LHCN-M2 (cell line): Measurements from ENCODE around the gene PDE10A. TPM values are rescaled to one million over a fixed set of nuclear protein-coding genes. Genes with fewer than 3 reads are reported as not detected.

ENCODE experiments used
- DNase-seq: peaks from one replicate; pipeline ENCODE4 v3.0.0-alpha.2; 2012; ENCODE audit warnings: low read depth
- polyA plus RNA-seq: library from polyadenylated mRNA; unstranded; fragments of >200 nt; gene quantifications from one replicate; pipeline ENCODE4 v1.2.1, GENCODE V29; 2012; ENCODE audit warnings: missing spikeins
- total RNA-seq: library from RNA; depleted of rRNA; stranded (reverse); fragments of >200 nt; gene quantifications from 2 replicates; pipeline ENCODE4 v1.2.3, GENCODE V29; 2014; rRNA removed

PDE10A gene
- total RNA-seq: 17.9 and 21.6 TPM in 2 replicates
- 9.1 TPM for polyA plus RNA-seq

- peak; percentile 73 for DNase-seq
These were observed at the start of gene PDE10A for GRCh38 chr6:165662749-165663376. Gene PDE10A, minus strand, starts transcription at chr6:165663241. Its CDS starts 430 bp downstream, at chr6:165662811.

GRCh38 chr6:165708985-165709576, 46.0 kb upstream of the PDE10A start:
- no peak for DNase-seq

- DNase-seq: no peak
These were observed 44.2 kb upstream of the PDE10A start for GRCh38 chr6:165707067-165707853.

GRCh38 chr6:165705941-165706340, 42.9 kb upstream of the PDE10A start:
- DNase-seq: no peak

GRCh38 chr6:165704045-165704748, 41.2 kb upstream of the PDE10A start:
- no peak for DNase-seq

- DNase-seq: no peak
These were observed 39.6 kb upstream of the PDE10A start for GRCh38 chr6:165702669-165703068.

- DNase-seq: no peak
These were observed 38.7 kb upstream of the PDE10A start for GRCh38 chr6:165701564-165702354.

- DNase-seq: no peak
These were observed 38.0 kb upstream of the PDE10A start for GRCh38 chr6:165701005-165701404.

- no peak for DNase-seq
These were observed 35.8 kb upstream of the PDE10A start for GRCh38 chr6:165698868-165699267.

- DNase-seq: no peak
These were observed 34.1 kb upstream of the PDE10A start for GRCh38 chr6:165697171-165697570.

GRCh38 chr6:165695722-165696515, 32.9 kb upstream of the PDE10A start:
- no peak for DNase-seq

- DNase-seq: no peak
These were observed 31.3 kb upstream of the PDE10A start for GRCh38 chr6:165694296-165694695.

- DNase-seq: no peak
These were observed 29.1 kb upstream of the PDE10A start for GRCh38 chr6:165692106-165692653.

- peak; percentile 25 for DNase-seq
These were observed 26.7 kb upstream of the PDE10A start for GRCh38 chr6:165689699-165690098.

GRCh38 chr6:165686596-165687365, 23.7 kb upstream of the PDE10A start:
- DNase-seq: peak; percentile 46

- DNase-seq: no peak
These were observed 22.3 kb upstream of the PDE10A start for GRCh38 chr6:165685302-165685701.

GRCh38 chr6:165684333-165684732, 21.3 kb upstream of the PDE10A start:
- DNase-seq: no peak

GRCh38 chr6:165680975-165681374, 17.9 kb upstream of the PDE10A start:
- no peak for DNase-seq

GRCh38 chr6:165679326-165679725, 16.3 kb upstream of the PDE10A start:
- no peak for DNase-seq
